ENCODE measurements around the gene ASCL3.
A peak's percentile ranks its signal among the peaks of the same experiment; 100 is the strongest.

The ASCL3 gene

GRCh38 chr11:8925711-8926110 is 17.1 kb downstream of the ASCL3 start:
- Mint-ChIP-seq H3K4me1 (no peaks in the 10 kb centered on the region), H3K27me3 (ENCODE audit: low read depth) (peaks cover 3% of the 10 kb centered on the region), H3K4me3 (no peak overlapping the region), H3K36me3 (ENCODE audit: low read depth) (peaks cover 18% of the 10 kb centered on the region), H3K9me3 (no peaks in the 10 kb centered on the region), H3K27ac (no peak overlapping the region)
- no peak for TF ChIP-seq CTCF (IDR thresholded peaks at IDR 0.05; ENCODE audit: unreplicated experiment in 3 of 3)

GRCh38 chr11:8922691-8923090 is 20.1 kb downstream of the ASCL3 start:
- Mint-ChIP-seq H3K27me3 (ENCODE audit: low read depth) (no peaks in the 10 kb centered on the region), H3K27ac (no peak overlapping the region), H3K4me3 (no peak overlapping the region), H3K9me3 (no peaks in the 10 kb centered on the region), H3K36me3 (ENCODE audit: low read depth) (peaks cover 30% of the 10 kb centered on the region), H3K4me1 (peaks cover 14% of the 10 kb centered on the region)
- no peak for TF ChIP-seq CTCF (IDR thresholded peaks at IDR 0.05; ENCODE audit: unreplicated experiment in 3 of 3)

GRCh38 chr11:8917157-8917825 is 25.5 kb downstream of the ASCL3 start:
- no peaks in the 10 kb centered on the region for H3K9me3 Mint-ChIP-seq
- peak overlapping the region in 1 of 3 experiments; percentile 62 for H3K4me3 Mint-ChIP-seq
- H3K36me3 Mint-ChIP-seq (ENCODE audit: low read depth) = peaks cover 50% of the 10 kb centered on the region
- no peak for TF ChIP-seq CTCF (IDR thresholded peaks at IDR 0.05; ENCODE audit: unreplicated experiment in 3 of 3)
- no peaks in the 10 kb centered on the region for H3K27me3 Mint-ChIP-seq (ENCODE audit: low read depth)
- peak overlapping the region; percentile 64 to 94 (median 69) for H3K27ac Mint-ChIP-seq
- peaks cover 48% of the 10 kb centered on the region for H3K4me1 Mint-ChIP-seq

- Mint-ChIP-seq H3K4me3 (peak overlapping the region; percentile 69 to 78 (median 70)), H3K27ac (peak overlapping the region; percentile 83 to 89 (median 88)), H3K36me3 (ENCODE audit: low read depth) (peaks cover 38% of the 10 kb centered on the region), H3K4me1 (peaks cover 56% of the 10 kb centered on the region), H3K9me3 (no peaks in the 10 kb centered on the region), H3K27me3 (ENCODE audit: low read depth) (no peaks in the 10 kb centered on the region)
- no peak for TF ChIP-seq CTCF (IDR thresholded peaks at IDR 0.05; ENCODE audit: unreplicated experiment in 3 of 3)
Observed at GRCh38 chr11:8914661-8915018, 28.2 kb downstream of the ASCL3 start.

- Mint-ChIP-seq H3K36me3 (ENCODE audit: low read depth) (peaks cover 37% of the 10 kb centered on the region), H3K27ac (peak overlapping the region; percentile 83 to 89 (median 88)), H3K27me3 (ENCODE audit: low read depth) (no peaks in the 10 kb centered on the region), H3K4me3 (peak overlapping the region; percentile 69 to 78 (median 70)), H3K4me1 (peaks cover 60% of the 10 kb centered on the region), H3K9me3 (no peaks in the 10 kb centered on the region)
- peak; percentile 60 to 70 (median 67) for TF ChIP-seq CTCF (IDR thresholded peaks at IDR 0.05; ENCODE audit: unreplicated experiment in 3 of 3)
Observed at GRCh38 chr11:8913961-8914660, 28.7 kb downstream of the ASCL3 start.
